ENCODE data around the gene NALCN.

DNA sequence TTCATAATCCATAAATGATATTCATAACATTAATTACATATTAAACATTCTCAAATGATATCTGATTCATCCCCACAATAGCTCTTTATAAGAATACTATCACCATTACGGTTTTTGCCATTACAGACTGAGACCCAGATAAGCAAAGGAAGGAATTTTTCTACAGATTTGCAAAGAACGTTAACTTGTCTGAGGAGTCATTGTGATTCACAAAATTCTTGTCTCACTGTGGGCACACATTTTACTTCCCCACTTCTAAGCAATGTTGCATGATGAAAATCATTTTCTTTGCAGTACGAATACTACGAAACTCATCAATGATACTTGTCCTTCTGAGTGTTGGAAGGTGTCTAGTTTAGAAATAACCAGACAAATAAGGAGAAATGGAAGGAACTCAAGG lies 70.1 kb downstream of the NALCN start:
- TF ChIP-seq FOXM1 (IDR thresholded peaks at IDR 0.05; ENCODE audit: borderline replicate concordance) (no peak), SP1 (IDR thresholded peaks at IDR 0.05) (no peak), SUZ12 (IDR thresholded peaks at IDR 0.05) (no peak), ZNF384 (IDR thresholded peaks at IDR 0.05) (no peak), FOXK2 (IDR thresholded peaks at IDR 0.05) (no peak), FOXA1 (IDR thresholded peaks at IDR 0.05) (no peak), HDGF (IDR thresholded peaks at IDR 0.05; ENCODE audit: borderline replicate concordance) (no peak), ARNT (IDR thresholded peaks at IDR 0.05) (no peak), TARDBP (IDR thresholded peaks at IDR 0.05) (no peak)
- TF ChIP-seq, protein P1, sequence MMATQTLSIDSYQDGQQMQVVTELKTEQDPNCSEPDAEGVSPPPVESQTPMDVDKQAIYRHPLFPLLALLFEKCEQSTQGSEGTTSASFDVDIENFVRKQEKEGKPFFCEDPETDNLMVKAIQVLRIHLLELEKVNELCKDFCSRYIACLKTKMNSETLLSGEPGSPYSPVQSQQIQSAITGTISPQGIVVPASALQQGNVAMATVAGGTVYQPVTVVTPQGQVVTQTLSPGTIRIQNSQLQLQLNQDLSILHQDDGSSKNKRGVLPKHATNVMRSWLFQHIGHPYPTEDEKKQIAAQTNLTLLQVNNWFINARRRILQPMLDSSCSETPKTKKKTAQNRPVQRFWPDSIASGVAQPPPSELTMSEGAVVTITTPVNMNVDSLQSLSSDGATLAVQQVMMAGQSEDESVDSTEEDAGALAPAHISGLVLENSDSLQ (IDR thresholded peaks at IDR 0.05), result no peak

All from HEK293T (cell line).